WI38 (cell line): Measurements from ENCODE around the gene ALOX5AP.

ENCODE experiments used
- H3K4me3 ChIP-seq: 2 replicates; pipeline ENCODE4 v1.5.1; 2011; ENCODE audit warnings: low read depth, mild to moderate bottlenecking, control low read depth, low read length
- TF ChIP-seq, protein P1 (sequence below): IDR thresholded peaks from 2 replicates; pipeline ENCODE4 v1.5.1; 2012; ENCODE audit warnings: low read depth, mild to moderate bottlenecking, control low read depth, low read length

Gene ALOX5AP

DNA sequence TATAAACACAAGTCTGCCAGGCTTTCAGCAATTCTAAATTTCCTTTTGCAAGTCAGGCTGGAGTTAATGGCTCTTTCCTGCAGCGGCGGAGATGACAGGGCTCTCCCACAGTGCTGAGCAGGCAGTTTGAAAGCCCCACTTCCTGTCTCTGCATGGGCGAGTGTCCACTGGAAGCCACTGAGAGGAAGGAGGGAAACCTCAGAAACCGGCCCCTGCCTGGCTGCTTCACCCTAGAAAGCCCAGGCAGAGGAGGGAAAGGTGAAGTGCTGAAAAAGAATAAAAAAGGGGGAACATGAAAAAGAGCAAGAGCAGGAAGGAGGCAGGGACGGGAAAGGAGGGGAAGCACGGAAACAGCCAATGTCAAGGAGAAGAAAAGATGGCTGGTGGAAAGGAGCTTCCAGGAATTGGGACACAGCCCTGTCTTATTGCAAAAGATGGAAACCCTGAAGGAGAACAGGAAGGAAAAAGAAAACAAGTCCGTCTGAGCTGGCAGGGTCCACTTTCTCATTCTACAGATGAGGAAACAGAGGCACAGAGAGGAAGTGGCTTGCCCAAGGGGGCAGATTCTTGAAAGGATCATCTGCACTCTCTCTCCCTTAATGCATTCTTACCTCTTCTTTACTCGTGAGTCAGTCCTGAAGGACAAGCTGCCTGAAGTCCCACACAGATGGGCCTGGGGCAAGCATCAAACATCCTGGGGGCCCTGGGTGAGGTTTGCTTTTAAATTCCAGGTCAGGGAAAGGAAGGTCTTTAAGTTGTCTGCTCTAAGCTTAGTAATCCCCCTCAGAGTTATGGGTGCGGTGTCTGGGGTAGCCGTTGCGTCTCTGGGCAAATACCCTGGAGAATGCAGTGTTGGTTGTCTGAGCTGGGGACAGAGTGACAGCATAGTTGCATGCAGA lies 38.8 kb upstream of the ALOX5AP start:
- TF ChIP-seq, protein P1, sequence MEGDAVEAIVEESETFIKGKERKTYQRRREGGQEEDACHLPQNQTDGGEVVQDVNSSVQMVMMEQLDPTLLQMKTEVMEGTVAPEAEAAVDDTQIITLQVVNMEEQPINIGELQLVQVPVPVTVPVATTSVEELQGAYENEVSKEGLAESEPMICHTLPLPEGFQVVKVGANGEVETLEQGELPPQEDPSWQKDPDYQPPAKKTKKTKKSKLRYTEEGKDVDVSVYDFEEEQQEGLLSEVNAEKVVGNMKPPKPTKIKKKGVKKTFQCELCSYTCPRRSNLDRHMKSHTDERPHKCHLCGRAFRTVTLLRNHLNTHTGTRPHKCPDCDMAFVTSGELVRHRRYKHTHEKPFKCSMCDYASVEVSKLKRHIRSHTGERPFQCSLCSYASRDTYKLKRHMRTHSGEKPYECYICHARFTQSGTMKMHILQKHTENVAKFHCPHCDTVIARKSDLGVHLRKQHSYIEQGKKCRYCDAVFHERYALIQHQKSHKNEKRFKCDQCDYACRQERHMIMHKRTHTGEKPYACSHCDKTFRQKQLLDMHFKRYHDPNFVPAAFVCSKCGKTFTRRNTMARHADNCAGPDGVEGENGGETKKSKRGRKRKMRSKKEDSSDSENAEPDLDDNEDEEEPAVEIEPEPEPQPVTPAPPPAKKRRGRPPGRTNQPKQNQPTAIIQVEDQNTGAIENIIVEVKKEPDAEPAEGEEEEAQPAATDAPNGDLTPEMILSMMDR = no peak
- H3K4me3 ChIP-seq = no peak overlapping the region

DNA sequence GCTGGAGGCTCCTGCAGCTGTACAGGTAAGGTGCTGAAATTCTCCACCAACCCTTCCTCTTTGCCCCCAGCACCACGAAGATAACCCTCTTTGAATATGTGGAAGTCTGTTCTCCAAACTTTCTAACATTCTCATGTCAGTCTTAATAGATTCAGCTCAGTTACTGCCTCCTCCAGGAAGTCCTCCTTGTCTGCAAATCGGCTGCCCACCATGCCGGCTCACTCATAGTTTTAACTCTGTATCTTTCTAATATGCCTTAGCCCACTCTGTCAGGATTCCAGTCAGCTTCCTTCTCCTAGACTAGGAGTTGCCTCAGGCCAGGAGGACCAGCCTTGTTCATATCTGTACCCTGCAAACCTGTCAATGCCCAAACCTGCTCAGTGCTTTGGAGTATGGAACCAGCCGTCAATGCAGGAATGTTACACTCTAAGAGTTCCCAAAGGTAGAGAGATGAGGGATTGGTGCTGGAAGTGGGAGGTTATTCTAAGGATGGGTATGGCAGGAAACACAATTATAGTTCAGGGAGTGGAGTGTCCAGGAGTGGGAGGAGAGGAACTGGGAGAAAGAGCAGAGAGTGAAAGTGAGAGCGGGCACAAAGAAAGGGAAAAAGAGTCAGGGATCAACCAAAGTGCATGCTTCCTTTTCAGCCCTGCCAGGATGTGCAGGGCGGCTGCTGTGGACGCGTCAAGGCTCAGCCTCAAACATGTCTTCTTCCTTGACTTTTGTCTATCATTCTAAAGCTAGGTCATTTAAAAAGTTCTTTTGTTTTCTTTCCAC lies 38.0 kb upstream of the ALOX5AP start:
- TF ChIP-seq, protein P1 = no peak
- H3K4me3 ChIP-seq = no peak overlapping the region

DNA sequence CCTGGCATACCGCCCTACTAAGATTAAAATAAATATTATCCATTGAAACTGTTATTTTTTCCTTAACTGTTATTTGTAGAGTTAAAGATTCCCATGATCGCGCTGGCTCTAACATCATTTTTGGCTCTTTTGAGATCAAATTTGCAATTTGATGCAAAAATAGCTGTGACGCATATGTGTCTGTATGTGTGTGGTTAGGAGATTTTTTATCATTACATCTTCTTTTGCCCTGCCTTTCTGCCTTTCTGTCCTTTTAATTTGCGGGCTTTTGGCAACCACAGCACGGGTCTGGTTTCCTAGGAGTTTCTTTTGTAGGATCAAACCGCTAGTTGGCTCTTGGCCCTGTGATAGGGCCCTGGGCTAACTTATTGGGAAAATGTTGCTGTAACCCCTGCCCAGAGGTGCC lies 37.3 kb upstream of the ALOX5AP start:
- TF ChIP-seq, protein P1 = no peak
- no peak overlapping the region for H3K4me3 ChIP-seq

DNA sequence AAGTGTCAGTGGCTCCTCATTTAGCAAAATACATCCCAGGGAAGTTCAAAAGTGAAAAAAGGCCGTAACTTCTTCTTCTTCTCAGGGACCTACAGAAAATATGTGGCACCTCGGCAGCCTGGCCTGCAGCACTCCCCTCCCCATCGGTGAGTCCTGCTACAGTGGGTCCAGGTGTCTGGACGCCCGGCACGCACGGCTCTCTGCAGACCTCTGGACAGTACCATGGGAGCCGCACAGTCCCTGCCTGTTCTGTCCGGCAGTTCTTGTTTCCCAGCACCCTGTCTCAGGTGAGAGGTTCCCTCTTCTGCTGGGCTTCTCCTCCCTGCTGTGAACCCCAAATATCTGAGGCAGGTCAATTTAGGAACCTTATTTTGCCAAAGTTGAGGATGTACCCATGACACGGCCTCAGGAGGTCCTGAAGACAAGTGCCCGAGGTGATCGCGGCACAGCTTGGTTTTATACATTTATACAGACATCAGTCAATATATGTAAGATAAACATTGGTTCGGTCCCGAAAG lies 36.8 kb upstream of the ALOX5AP start:
- no peak overlapping the region for H3K4me3 ChIP-seq
- TF ChIP-seq, protein P1 = no peak

DNA sequence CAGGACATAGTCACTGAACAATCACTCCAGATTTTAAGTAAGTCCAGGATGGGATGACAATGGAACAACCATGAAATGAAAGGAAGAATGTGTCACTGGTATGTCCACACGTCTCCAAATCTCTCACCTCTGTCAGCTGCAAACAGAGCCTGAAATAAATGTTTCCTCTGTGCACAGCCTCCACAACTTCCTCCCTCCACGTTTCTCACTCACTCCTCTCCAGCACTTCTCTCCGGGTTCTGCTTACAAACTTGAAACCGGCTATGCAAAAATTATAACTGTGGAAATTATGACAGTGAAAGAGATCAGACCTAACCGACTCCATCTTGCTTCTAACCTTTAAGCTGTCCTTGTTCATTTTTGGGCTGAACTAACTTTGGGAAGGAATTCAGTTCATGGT lies 35.0 kb upstream of the ALOX5AP start:
- TF ChIP-seq, protein P1 = no peak
- H3K4me3 ChIP-seq = no peak overlapping the region

DNA sequence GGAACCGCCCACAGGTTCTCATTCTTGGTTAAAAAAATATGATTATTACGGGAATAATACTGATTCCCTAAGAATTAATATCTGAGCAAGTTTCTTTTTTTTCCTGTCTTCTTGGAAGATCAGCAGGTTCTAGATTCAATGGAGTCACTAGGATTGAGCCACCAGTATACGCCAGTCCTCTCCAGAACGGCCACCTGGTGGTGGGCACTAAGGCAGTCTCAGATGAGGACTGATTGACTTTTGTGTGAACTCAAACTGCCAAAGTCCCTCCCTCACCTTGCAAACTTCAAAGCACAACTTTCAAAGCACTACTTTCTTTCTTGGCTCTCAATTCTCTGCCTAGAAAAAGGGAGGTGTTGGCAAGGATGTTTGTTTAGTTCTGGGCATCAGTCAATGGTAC lies 33.3 kb upstream of the ALOX5AP start:
- H3K4me3 ChIP-seq = no peak overlapping the region
- TF ChIP-seq, protein P1 = no peak
